IgD-negative memory B cell (primary cell): ENCODE data around the gene RAD23B. TPM values are rescaled to one million over a fixed set of nuclear protein-coding genes. Genes with fewer than 3 reads are reported as not detected.
A peak's percentile ranks its signal among the peaks of the same experiment; 100 is the strongest.

Source experiments
- H3K27ac Mint-ChIP-seq, 3 donors: one replicate each; pipeline ENCODE4 v1.8.0; 2020 to 2022; ENCODE audit warnings: mild to moderate bottlenecking in 3 of 3, mixed read lengths in 3 of 3, moderate library complexity in 1 of 3
- H3K27me3 Mint-ChIP-seq: one replicate; pipeline ENCODE4 v1.8.0; 2021; ENCODE audit warnings: mixed read lengths
- H3K36me3 Mint-ChIP-seq: one replicate; pipeline ENCODE4 v1.8.0; 2020; ENCODE audit warnings: mild to moderate bottlenecking, mixed read lengths
- H3K4me1 Mint-ChIP-seq, 3 donors: one replicate each; pipeline ENCODE4 v1.8.0; 2020 to 2022; ENCODE audit warnings: mixed read lengths in 3 of 3, mild to moderate bottlenecking in 1 of 3
- H3K4me3 Mint-ChIP-seq, 4 donors: one replicate each; pipeline ENCODE4 v1.8.0; 2020 to 2022; ENCODE audit warnings: mild to moderate bottlenecking in 4 of 4, mixed read lengths in 4 of 4, moderate library complexity in 3 of 4
- H3K9me3 Mint-ChIP-seq, 3 donors: one replicate each; pipeline ENCODE4 v1.8.0; 2020 to 2021; ENCODE audit warnings: mixed read lengths in 3 of 3, mild to moderate bottlenecking in 1 of 3
- polyA plus RNA-seq: library from polyadenylated mRNA; unstranded; fragments of 300-500 nt; fragmentation: Illumina TruSeq; gene quantifications from one replicate; pipeline ENCODE4 v1.2.3, GENCODE V29; 2021

The RAD23B gene
- polyA plus RNA-seq, 1 donor from 2014 or later: 17.6 TPM

- peak overlapping the region in 1 of 3 donors; percentile 1 for H3K27ac Mint-ChIP-seq
- H3K4me3 Mint-ChIP-seq: no peak overlapping the region
- peaks cover 12% of the 10 kb centered on the region for H3K36me3 Mint-ChIP-seq
- no peaks in the 10 kb centered on the region for H3K27me3 Mint-ChIP-seq
- peaks cover 2 to 5% (median 4%) of the 10 kb centered on the region in 3 donors for H3K4me1 Mint-ChIP-seq
- H3K9me3 Mint-ChIP-seq: peaks cover 0 to 4% (median 0%) of the 10 kb centered on the region in 3 donors
These were observed 40.9 kb downstream of the RAD23B start for GRCh38 chr9:107323836-107324585.

- H3K27ac Mint-ChIP-seq: no peak overlapping the region
- no peak overlapping the region for H3K4me3 Mint-ChIP-seq
- H3K4me1 Mint-ChIP-seq: peaks cover 2 to 5% (median 4%) of the 10 kb centered on the region in 3 donors
- peaks cover 12% of the 10 kb centered on the region for H3K36me3 Mint-ChIP-seq
- H3K9me3 Mint-ChIP-seq: peaks cover 0 to 4% (median 0%) of the 10 kb centered on the region in 3 donors
- no peaks in the 10 kb centered on the region for H3K27me3 Mint-ChIP-seq
These were observed 42.8 kb downstream of the RAD23B start for GRCh38 chr9:107325842-107326241.

- peaks cover 12% of the 10 kb centered on the region for H3K36me3 Mint-ChIP-seq
- no peak overlapping the region for H3K27ac Mint-ChIP-seq
- H3K9me3 Mint-ChIP-seq: peaks cover 0 to 4% (median 0%) of the 10 kb centered on the region in 3 donors
- peaks cover 4 to 5% (median 4%) of the 10 kb centered on the region in 3 donors for H3K4me1 Mint-ChIP-seq
- H3K4me3 Mint-ChIP-seq: no peak overlapping the region
- H3K27me3 Mint-ChIP-seq: no peaks in the 10 kb centered on the region
These were observed 45.4 kb downstream of the RAD23B start for GRCh38 chr9:107328510-107328909.

GRCh38 chr9:107330420-107330819 is 47.3 kb downstream of the RAD23B start:
- no peak overlapping the region for H3K4me3 Mint-ChIP-seq
- no peak overlapping the region for H3K27ac Mint-ChIP-seq
- peaks cover 9% of the 10 kb centered on the region for H3K36me3 Mint-ChIP-seq
- H3K27me3 Mint-ChIP-seq: no peaks in the 10 kb centered on the region
- H3K4me1 Mint-ChIP-seq: peaks cover 0 to 4% (median 4%) of the 10 kb centered on the region in 3 donors
- no peaks in the 10 kb centered on the region for H3K9me3 Mint-ChIP-seq

- no peaks in the 10 kb centered on the region for H3K27me3 Mint-ChIP-seq
- H3K27ac Mint-ChIP-seq: peak overlapping the region in 2 of 3 donors; percentile 59 to 79
- H3K4me1 Mint-ChIP-seq: peaks cover 0 to 2% (median 0%) of the 10 kb centered on the region in 3 donors
- no peaks in the 10 kb centered on the region for H3K9me3 Mint-ChIP-seq
- H3K36me3 Mint-ChIP-seq: peaks cover 5% of the 10 kb centered on the region
- no peak overlapping the region for H3K4me3 Mint-ChIP-seq
These were observed 49.8 kb downstream of the RAD23B start for GRCh38 chr9:107332883-107333282.

- H3K27me3 Mint-ChIP-seq: no peaks in the 10 kb centered on the region
- H3K4me3 Mint-ChIP-seq: no peak overlapping the region
- peaks cover 0 to 2% (median 0%) of the 10 kb centered on the region in 3 donors for H3K4me1 Mint-ChIP-seq
- no peaks in the 10 kb centered on the region for H3K9me3 Mint-ChIP-seq
- peak overlapping the region in 1 of 3 donors; percentile 79 for H3K27ac Mint-ChIP-seq
- peaks cover 5% of the 10 kb centered on the region for H3K36me3 Mint-ChIP-seq
These were observed 50.3 kb downstream of the RAD23B start for GRCh38 chr9:107333363-107333762.

GRCh38 chr9:107334103-107334776 is 51.2 kb downstream of the RAD23B start:
- H3K27ac Mint-ChIP-seq: peak overlapping the region in 1 of 3 donors; percentile 31
- H3K4me1 Mint-ChIP-seq: peaks cover 0 to 2% (median 0%) of the 10 kb centered on the region in 3 donors
- H3K9me3 Mint-ChIP-seq: no peaks in the 10 kb centered on the region
- no peak overlapping the region for H3K4me3 Mint-ChIP-seq
- H3K36me3 Mint-ChIP-seq: peaks cover 5% of the 10 kb centered on the region
- no peaks in the 10 kb centered on the region for H3K27me3 Mint-ChIP-seq

GRCh38 chr9:107335331-107335730 is 52.3 kb downstream of the RAD23B start:
- H3K36me3 Mint-ChIP-seq: peaks cover 5% of the 10 kb centered on the region
- H3K9me3 Mint-ChIP-seq: no peaks in the 10 kb centered on the region
- no peak overlapping the region for H3K4me3 Mint-ChIP-seq
- H3K27ac Mint-ChIP-seq: peak overlapping the region in 1 of 3 donors; percentile 88
- H3K4me1 Mint-ChIP-seq: peaks cover 0 to 2% (median 0%) of the 10 kb centered on the region in 3 donors
- no peaks in the 10 kb centered on the region for H3K27me3 Mint-ChIP-seq

GRCh38 chr9:107336718-107337360 is 53.8 kb downstream of the RAD23B start:
- H3K9me3 Mint-ChIP-seq: no peaks in the 10 kb centered on the region
- peaks cover 5% of the 10 kb centered on the region for H3K36me3 Mint-ChIP-seq
- H3K27me3 Mint-ChIP-seq: no peaks in the 10 kb centered on the region
- H3K4me3 Mint-ChIP-seq: no peak overlapping the region
- no peak overlapping the region for H3K27ac Mint-ChIP-seq
- peaks cover 5 to 7% (median 7%) of the 10 kb centered on the region in 3 donors for H3K4me1 Mint-ChIP-seq

GRCh38 chr9:107337676-107338590 is 54.9 kb downstream of the RAD23B start:
- Mint-ChIP-seq H3K9me3 (no peaks in the 10 kb centered on the region), H3K27ac (no peak overlapping the region), H3K4me1 (peaks cover 5 to 8% (median 7%) of the 10 kb centered on the region in 3 donors), H3K36me3 (peaks cover 5% of the 10 kb centered on the region), H3K4me3 (no peak overlapping the region), H3K27me3 (no peaks in the 10 kb centered on the region)

GRCh38 chr9:107338911-107339659 is 56.0 kb downstream of the RAD23B start:
- Mint-ChIP-seq H3K36me3 (peaks cover 1% of the 10 kb centered on the region), H3K27me3 (no peaks in the 10 kb centered on the region), H3K4me1 (peaks cover 5 to 7% (median 7%) of the 10 kb centered on the region in 3 donors)

GRCh38 chr9:107340920-107341632 is 58.0 kb downstream of the RAD23B start:
- Mint-ChIP-seq H3K27me3 (no peaks in the 10 kb centered on the region), H3K4me3 (peak overlapping the region; percentile 6 to 82 (median 64)), H3K36me3 (peaks cover 1% of the 10 kb centered on the region), H3K27ac (peak overlapping the region in 2 of 3 donors; percentile 4 to 33), H3K9me3 (no peaks in the 10 kb centered on the region), H3K4me1 (peaks cover 5 to 7% (median 7%) of the 10 kb centered on the region in 3 donors)

More at GRCh38 chr9:107338911-107339659, 56.0 kb downstream of the RAD23B start:
- Mint-ChIP-seq H3K9me3 (no peaks in the 10 kb centered on the region), H3K27ac (no peak overlapping the region), H3K4me3 (no peak overlapping the region)

GRCh38 chr9:107342476-107343161 is 59.5 kb downstream of the RAD23B start:
- Mint-ChIP-seq H3K4me1 (peaks cover 5 to 7% (median 7%) of the 10 kb centered on the region in 3 donors), H3K9me3 (no peaks in the 10 kb centered on the region), H3K36me3 (no peaks in the 10 kb centered on the region), H3K4me3 (no peak overlapping the region), H3K27ac (no peak overlapping the region), H3K27me3 (no peaks in the 10 kb centered on the region)
